GM19240 (cell line): ENCODE data around the gene KLHL42.

Experiments
- DNase-seq: peaks from one replicate; pipeline ENCODE4 v3.0.0; 2011; ENCODE audit warnings: low spot score; ENCODE audit not compliant: insufficient read length

The KLHL42 gene

GRCh38 chr12:27780612-27781408, 777 bp downstream of the KLHL42 start:
- DNase-seq = peak; percentile 21

- no peak for DNase-seq
Measured at GRCh38 chr12:27781680-27782079, 1.6 kb downstream of the KLHL42 start.

- DNase-seq = no peak
Measured at GRCh38 chr12:27782481-27782880, 2.4 kb downstream of the KLHL42 start.

- no peak for DNase-seq
Measured at GRCh38 chr12:27785882-27786570, 6.0 kb downstream of the KLHL42 start.

- no peak for DNase-seq
Measured at GRCh38 chr12:27787559-27787958, 7.5 kb downstream of the KLHL42 start.

- no peak for DNase-seq
Measured at GRCh38 chr12:27790179-27790578, 10.1 kb downstream of the KLHL42 start.

- no peak for DNase-seq
Measured at GRCh38 chr12:27794818-27795584, 15.0 kb downstream of the KLHL42 start.

GRCh38 chr12:27796128-27796527, 16.1 kb downstream of the KLHL42 start:
- DNase-seq = no peak

GRCh38 chr12:27797301-27798025, 17.4 kb downstream of the KLHL42 start:
- no peak for DNase-seq

GRCh38 chr12:27800819-27801218, 20.8 kb downstream of the KLHL42 start:
- DNase-seq = no peak

GRCh38 chr12:27801630-27802029, 21.6 kb downstream of the KLHL42 start:
- DNase-seq = no peak

GRCh38 chr12:27802511-27802910, 22.5 kb downstream of the KLHL42 start:
- no peak for DNase-seq

GRCh38 chr12:27802936-27803335, 22.9 kb downstream of the KLHL42 start:
- DNase-seq = no peak

GRCh38 chr12:27805238-27805637, 25.2 kb downstream of the KLHL42 start:
- no peak for DNase-seq

GRCh38 chr12:27806259-27806658, 26.2 kb downstream of the KLHL42 start:
- DNase-seq = no peak

- no peak for DNase-seq
Measured at GRCh38 chr12:27807063-27807703, 27.1 kb downstream of the KLHL42 start.

- no peak for DNase-seq
Measured at GRCh38 chr12:27808841-27809240, 28.8 kb downstream of the KLHL42 start.

- no peak for DNase-seq
Measured at GRCh38 chr12:27810756-27811155, 30.7 kb downstream of the KLHL42 start.

GRCh38 chr12:27812502-27812901, 32.5 kb downstream of the KLHL42 start:
- no peak for DNase-seq

- DNase-seq = no peak
Measured at GRCh38 chr12:27814411-27814810, 34.4 kb downstream of the KLHL42 start.
